Ureter (tissue), 1 donor: Measurements from ENCODE around the gene MLLT10. TPM values are rescaled to one million over a fixed set of nuclear protein-coding genes. Genes with fewer than 3 reads are reported as not detected.

Experiments used
- DNase-seq: peaks from one replicate; pipeline ENCODE4 v3.0.0-alpha.2; 2020; ENCODE audit warnings: low spot score
- total RNA-seq: library from RNA; stranded (reverse); gene quantifications from one replicate; pipeline ENCODE4 v1.2.4, GENCODE V29; 2023
- donor health status: DM: yes; HTN: yes; CAD: no.

The MLLT10 gene
- total RNA-seq, 1 donor from 2014 or later = 83.7 TPM

DNA sequence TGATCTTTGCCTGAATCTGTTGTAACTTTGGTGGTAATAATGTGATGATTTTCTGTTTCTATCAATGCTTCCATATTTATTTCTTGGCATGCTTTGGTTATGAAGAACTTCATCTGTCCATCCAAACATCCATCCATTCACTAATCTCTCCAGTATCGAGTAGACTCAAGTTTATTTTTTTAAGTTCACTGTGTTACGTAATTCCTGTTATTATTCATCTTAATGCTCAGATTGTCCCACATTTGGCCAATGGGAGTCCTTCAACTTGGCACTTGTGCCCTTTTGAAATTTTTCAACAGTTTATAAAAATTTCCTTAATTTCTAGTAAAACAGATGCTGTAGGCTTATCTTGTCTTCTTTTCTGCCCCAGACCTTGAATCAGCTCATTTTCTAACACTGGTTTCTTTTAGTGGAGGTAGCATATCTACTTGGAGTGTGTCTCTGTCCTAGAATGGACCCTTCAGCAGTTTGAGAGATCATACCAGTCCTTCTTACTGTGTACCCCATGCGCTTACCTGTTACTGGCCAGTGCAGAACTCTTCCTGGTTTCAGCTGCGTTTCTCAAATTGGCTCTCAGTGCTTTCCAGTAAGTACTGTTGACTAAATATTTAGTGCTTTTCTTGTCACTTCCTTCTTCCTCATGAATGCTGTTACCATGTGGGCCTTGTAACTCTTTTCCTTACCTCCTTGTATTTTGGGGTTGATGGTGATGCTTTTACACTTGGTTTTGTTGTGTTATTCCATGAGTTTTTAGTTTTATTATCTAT is 100.8 kb downstream of the MLLT10 start:
- no peak for DNase-seq

DNA sequence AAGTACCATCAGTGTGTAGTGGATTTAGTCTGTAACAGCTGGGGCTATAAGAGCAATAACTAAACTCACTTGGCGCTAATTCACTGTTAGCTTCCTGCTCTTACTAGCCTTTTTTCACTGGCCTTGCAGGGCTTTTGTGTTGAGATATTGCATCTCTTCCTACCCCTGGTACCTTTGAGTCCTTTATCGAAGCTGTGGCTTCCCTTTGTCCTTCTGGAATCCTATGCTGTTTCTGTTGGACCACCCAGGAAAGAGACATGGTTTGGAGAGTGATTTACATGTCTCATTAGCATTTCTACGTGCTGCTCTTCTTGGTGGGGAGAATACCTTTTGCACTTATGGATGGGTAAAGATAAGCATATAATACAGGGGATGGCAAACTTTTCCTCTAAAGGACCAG is 103.8 kb downstream of the MLLT10 start:
- DNase-seq = no peak

DNA sequence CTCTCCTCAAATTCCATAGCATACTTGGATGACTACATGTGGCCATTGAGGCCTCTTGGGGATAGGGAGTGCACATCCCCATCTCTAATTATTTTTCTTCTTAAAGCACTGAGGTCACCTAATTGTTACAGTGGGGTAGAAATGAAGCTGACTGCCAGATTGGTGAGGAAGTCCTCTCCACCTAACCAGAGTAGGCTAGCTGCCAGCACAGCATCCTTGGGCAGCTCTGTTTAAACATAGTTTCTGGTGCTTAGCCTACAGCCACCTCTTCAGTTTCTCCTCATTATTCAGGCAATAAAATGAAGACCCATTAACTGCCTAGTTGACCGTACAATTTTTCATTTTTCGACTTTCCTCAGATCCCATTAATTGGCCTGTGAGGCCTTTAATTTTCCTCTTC is 104.6 kb downstream of the MLLT10 start:
- no peak for DNase-seq

DNA sequence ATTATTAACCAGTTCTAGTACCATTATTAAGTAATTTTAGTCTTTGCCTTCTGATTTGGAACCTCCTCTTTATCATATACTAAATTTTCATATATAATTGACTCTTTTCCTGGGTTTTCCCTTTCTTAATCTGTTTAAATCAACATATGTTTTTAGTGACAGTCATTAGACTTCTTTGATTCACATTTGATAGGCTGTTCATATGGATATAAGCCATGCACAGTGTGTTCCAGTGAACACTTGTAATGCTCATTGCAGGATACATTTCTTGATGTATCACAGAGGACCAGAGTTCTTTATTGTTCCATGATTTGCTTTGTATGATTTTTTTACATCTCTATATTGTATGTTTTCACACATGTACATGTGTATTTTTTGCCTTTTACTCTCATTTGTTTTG is 114.0 kb downstream of the MLLT10 start:
- DNase-seq = no peak

DNA sequence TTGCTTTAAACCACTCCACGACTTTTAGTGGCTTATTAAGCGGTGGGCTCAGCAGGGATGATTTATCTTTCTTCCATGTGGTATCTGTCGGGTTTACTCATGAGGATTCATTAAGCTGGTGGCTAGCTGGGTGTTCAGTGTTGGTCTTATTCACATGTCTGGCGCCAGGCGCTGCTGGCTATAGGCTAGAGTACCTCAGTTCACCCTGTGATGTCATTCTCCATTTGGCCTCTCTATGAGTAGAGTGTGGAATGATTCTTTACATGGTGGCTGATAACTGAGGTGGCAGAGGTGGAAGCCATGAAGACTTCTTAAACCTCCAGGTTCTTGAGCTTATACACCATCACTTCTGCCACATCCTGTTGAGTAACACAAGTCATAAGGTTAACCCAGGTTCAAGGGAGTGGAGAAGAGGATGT is 115.4 kb downstream of the MLLT10 start:
- no peak for DNase-seq

DNA sequence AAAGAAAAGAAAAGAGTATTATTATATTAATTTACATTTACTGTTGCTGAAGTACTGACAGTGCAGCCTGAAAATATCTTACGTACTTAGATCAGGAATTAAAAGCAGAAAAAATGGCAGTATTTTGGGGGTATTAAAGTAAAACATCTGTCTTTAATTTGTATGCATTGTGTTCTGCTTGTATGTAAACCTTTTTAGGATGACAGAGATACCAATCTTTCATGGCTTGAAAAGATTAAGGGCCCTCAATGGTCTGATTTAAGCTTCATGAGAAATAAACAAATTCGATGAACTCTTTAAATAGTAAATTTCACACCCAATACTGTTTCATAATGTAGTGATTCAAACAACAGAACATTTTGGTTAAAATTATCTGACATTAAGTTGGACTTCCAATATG is 116.3 kb downstream of the MLLT10 start:
- DNase-seq = no peak

DNA sequence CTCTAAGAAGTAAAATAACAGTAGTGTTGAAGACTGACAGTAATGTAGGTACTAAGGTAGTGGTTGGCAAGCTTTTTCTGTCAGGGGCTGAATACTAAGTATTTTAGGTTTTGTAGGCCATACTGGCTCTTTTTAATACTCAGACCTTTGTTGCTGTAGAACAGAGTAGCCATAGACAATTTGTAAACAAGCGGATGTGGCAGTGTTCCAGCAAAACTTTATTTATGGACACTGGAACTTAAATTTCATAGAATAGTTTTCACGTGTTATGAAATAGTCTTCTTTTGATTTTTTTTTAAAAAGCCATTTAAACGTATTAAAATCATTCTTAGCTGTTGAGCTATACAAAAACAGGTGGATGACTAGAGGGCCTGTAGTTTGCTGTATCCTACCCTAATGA is 121.2 kb downstream of the MLLT10 start:
- DNase-seq = no peak

DNA sequence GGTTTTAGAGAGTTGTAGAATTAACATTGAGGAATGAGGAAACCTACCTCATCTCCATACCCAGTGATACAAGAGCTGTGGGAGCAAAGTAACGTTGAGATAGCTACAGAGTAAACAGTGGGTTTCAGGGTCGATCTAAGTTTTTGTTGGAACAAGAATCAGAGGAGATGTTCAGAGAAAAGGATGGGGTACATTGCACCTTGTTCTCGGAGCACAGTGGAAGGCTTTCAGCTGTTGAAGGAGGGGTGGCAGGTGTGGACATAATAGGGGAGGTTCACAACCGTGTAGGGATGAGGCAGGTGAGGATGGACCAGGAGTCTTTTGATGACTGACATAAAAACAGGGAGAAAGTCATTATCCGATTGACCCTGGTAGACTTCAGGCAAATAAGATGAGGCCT is 121.7 kb downstream of the MLLT10 start:
- no peak for DNase-seq

DNA sequence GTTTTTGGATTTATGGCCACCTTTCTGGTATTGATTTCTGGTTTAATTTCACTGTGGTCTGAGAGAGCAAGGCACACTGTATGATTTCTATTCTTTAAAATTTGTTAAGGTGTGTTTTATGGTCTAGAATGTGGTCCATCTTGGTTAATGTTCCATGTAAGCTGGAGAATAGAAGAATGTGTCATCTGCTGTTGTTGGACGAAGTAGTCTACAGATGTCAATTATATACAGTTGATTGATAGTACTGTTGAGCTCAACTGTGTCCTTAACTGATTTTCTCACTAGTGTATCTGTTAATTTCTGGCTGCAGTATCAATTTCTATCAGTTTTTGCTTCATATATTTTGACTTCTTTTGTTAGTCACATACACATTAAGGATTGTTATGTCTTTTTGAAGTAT is 127.1 kb downstream of the MLLT10 start:
- no peak for DNase-seq

DNA sequence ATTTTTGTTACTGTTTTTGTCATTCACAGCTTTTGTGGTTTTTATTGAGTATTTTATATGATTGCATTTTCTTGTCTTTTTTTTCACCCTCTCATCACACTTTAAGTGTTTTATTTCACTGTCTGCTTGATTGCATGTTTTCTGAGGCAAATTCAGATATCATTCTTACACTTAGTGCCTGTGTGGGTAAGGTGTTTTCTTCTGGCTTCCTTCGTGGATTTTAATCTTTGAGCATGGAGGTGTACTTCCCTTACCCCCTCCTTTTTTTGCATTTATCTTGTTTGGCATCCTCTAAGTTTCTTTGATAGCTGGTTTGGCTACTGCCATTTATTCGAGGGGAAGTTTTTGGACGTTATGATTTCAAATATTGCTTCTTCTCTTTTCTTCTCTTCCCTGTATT is 127.9 kb downstream of the MLLT10 start:
- no peak for DNase-seq

DNA sequence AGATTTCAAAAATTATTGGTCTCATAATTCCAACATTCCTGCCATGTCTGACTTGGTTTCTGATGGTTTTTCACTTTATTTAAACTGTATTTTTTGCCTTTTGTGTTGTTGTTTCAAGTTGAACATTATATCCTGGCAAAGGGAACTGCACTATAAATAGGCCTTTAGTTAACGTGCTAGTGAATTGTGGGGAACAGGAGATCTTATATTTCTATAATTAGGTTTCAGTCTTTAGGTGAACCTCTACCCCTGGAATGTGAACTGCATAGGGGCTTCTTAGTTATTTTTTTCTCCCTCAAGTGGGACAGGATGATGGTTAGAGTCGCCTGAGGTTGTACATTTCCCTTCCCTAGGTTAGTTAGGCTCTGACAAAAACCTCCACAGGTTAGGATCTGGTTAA is 128.6 kb downstream of the MLLT10 start:
- no peak for DNase-seq

DNA sequence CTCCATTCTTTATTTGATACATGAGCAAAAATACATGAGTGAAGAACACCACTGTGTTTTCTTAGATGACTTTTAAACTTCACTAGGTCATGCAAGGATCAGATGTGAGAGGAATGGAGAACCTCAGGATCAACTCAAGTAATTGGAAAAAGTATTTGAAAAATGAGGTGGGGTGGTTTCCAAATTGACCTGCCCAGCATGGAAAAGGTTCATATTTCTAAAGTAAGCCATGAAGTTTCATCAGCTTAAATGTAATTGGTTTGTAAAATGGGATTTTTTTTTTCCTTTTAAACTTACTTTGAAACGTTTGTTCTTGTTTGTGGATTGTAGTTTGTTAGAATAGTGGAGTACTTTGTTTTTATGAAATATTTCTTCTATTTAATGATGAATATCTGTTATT is 134.8 kb downstream of the MLLT10 start:
- no peak for DNase-seq

DNA sequence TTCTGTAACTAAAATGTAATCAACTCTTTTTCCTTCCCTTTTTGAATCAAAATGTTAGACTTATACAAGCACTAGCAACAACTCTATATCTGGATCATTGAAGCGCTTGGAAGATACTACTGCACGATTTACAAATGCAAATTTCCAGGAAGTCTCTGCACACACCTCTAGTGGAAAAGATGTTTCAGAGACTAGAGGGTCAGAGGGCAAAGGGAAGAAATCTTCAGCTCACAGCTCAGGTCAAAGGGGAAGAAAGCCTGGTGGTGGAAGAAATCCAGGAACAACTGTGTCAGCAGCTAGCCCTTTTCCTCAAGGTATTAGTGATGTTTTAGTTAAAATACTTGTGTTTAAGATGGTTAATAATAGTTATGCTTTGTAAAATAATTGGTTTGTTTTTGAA is 136.4 kb downstream of the MLLT10 start:
- no peak for DNase-seq

DNA sequence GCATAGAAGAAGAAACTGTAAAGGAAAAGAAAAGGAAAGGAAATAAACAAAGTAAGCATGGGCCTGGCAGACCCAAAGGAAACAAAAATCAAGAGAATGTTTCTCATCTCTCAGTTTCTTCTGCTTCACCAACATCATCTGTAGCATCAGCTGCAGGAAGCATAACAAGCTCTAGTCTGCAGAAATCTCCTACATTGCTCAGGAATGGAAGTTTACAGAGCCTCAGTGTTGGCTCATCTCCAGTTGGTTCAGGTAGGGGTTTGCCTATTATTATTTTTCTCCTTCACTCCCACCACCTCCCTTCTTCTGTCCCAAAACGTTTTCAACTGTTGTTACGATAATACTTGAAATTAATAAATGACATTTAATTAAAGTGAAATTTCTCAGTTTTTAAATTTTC is 139.6 kb downstream of the MLLT10 start:
- DNase-seq = no peak

DNA sequence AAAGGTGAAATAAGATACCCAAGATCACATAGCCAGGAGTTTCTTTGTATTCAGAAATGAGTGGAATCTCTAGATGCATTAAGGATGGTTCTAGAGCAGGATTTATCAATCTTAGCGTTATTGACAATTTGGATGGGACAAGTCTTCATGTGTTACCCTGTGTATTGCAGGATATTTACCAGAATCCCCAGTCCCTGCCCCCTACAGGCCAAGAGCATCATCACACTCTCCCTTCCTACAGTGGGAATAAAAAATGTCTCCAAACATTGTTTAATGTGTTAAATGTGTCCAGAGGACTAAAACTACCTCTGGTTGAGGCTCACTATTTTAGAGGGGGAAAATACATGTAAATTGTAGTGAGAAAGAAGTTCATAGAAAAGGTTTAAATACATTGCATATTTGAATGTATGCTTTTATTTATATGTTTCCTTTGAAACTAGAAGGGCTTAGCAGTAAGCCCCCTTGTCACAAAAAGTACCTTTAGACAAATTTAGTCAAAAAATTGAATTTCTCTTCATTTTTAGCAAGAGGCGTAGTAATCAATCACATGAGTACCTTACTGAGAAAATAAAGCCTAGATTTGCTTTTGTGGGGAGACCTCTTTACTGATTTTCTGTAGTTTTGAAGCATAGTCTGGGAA is 141.2 kb downstream of the MLLT10 start:
- DNase-seq = no peak

DNA sequence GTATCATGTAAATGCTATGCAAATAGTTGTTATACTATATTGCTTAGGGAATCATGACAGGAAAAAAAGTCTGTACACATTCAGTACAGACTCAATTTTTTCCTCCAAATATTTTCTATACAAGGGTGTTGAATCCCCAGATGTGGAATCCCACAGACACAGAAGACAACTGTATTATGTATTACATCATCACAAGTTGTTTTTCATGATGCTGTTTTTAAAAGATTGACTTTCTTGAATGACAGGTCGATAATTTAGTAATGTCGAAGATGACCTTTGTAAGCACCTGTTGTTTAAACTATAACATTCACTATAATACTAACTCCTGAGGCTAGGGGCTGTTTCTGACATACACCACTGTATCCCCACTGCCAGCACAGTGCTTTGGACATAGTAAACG is 143.5 kb downstream of the MLLT10 start:
- no peak for DNase-seq

DNA sequence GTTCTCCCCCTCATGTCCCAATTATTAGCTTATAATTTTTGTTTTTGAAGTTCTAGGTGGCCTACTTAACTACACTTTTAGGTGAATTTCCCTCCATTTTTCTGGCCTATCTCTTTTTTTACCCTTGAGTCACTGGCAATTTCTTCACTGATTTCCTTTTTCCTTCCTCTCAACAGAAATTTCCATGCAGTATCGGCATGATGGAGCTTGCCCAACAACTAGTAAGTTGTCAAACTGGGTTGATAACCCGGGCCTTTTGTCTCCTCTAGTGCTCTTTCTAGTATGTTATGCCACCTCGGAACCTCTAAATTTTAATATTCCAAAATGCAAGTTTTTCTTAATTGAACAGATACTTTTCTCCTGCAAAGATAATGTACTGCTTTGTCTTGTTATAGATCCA is 147.1 kb downstream of the MLLT10 start:
- no peak for DNase-seq

DNA sequence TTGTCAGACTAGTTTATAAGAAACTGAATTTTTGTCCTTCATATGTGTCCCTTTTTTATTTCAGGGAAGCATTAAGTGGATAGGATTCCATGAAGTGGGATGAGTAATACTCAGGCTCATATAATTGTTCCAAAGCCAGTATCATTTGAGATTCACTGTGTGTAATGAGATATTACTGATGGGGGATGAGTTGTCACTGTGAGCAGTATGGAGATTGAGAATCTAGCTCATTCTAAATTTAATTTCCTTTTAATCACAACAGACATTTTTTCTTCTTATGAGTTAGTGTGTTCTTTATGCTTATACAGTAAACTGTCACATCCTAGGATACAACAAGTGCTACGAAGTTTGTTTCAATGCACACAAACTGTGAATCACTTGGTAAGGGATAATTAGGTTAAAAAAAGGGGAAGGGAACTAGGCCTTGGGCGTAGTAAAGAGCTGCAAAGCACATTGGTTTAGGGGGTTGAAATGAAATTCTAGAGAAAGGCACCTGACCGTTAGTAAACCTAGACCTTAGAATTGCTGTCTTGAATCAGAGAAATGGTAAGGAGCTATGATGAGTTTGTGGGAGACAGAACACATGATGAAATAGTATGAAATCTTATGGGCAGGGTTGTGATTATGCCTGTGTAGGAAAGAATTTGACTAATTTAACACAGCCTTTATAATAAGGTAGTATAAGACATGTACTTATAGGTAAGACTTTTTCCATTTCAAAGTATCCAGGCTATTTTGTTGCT is 153.4 kb downstream of the MLLT10 start:
- no peak for DNase-seq

DNA sequence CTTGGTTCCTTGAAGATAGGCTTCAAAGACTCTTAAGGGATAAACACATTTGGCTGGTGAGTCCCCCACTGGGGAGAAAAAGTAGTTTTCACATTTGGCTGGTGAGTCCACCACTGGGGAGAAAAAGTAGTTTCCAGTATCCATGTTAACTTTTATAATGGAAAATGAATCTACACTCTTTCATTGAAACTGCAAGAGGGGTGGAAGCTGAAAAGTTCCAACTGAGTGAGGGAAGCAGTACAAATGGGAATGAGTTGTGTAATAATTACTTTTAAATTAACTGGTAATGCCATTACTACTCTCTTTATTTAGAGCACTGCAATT is 153.9 kb downstream of the MLLT10 start:
- DNase-seq = no peak

DNA sequence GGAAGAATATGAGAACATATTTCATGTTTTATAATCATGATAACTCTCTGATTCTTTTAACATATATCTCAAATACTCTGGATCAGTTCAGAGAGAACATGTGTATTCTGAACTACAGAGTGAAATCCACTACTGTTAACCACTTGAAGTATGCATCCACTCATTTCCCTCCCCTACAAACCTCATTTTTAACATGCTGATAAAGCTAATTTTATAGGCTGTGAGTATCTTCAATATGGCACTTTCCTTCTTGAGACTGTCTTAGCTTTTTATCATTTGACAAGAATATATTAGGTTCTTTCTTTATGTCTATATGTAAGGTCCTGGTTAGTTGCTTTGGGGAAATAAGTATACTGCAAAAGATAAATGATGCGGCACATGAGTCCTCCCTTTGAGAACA is 154.8 kb downstream of the MLLT10 start:
- no peak for DNase-seq

DNA sequence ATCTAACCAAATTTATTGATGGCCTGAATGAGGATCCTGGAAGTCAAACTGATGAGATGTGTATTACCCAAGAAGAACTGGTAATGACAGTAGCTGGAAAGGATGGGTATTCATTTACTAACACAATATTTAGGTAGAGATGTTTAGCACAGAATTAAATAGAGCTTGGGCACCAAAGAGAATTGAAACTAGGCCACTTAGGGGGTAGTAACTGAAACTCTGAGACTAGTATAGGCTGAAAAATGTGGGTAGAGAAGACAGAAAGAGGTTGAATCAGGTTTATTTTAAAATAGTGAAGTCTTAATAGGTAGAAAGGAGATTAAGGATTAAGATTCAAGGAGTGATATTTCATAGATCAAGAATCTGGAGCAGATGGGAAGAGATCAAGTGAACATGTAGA is 155.8 kb downstream of the MLLT10 start:
- DNase-seq = no peak

DNA sequence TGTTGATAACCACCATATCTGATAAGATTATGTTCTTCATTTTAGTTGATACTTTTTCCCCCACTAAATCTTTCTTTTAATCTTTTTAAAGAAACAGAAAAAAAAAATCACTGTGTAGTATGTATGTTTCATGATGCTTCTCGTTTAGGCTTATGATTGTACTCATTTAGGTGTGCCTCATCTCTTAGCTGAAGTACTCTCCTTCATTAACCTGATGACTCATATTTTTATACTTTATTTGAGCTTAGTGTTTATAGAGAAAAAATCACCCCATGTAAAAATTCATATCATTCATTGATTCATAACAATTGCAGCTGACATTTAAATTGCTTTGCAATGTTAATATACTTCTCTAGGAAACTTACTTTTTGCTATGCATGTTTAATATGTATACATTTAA is 158.9 kb downstream of the MLLT10 start:
- DNase-seq = no peak

DNA sequence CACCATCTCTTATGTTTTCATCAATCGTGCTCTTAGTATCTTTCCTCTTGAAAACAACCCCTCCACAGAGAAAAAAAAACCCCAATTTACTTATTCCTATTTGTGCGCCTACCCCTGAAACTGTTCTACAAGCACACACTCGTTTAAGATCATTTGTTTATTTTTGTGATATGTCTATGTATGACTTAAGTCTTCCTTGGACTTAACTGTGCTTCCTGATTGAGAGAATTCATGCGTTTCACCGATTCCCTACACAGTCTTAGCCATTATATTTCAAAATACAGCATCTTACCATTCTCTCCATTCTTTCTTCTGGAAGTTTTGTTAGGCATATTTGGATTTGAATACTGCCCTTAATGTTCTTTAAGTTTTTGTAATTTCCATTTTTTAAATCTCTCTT is 159.4 kb downstream of the MLLT10 start:
- DNase-seq = no peak
